Astrocyte of the spinal cord (primary cell): ENCODE measurements around the gene SHANK3.
"Not testable (repeated sequence)": the region's sequence is repeated elsewhere in the genome, so short reads cannot be mapped to it uniquely, and the experiment has no call there.

Experiments
- DNase-seq: peaks from one replicate; pipeline ENCODE4 v3.0.0; 2011; ENCODE audit warnings: low read depth, low spot score
- H3K4me3 ChIP-seq: 2 replicates; pipeline ENCODE4 v1.5.1; 2011; ENCODE audit warnings: low read depth, mild to moderate bottlenecking, low read length, moderate library complexity
- in situ Hi-C: cut with HindIII; loops from 2 replicates; pipeline ENCODE4 v1.10.0; 2017; ENCODE audit warnings: low sequenced_read_pairs
- TF ChIP-seq, protein P1 (sequence below): IDR thresholded peaks from 2 replicates; pipeline ENCODE4 v1.5.1; 2012; ENCODE audit warnings: low read depth, mild to moderate bottlenecking, low read length, inconsistent platforms

The SHANK3 gene

DNA sequence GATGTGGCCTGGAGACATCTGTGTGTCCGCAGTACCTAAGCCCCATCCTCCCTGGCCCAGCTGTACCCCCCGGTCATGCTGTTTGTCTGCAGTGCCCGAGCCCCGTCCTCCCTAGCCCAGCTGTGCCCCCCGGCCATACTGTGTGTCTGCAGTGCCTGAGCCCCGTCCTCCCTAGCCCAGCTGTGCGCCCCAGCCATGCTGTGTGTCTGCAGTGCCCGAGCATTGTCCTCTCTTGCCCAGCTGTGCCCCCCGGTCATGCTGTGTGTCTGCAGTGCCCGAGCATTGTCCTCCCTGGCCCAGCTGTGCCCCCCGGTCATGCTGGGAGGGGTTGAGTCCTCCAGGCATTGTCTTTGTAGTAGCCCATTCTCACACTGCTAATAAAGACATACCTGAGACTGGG, 37.0 kb upstream of the SHANK3 start:
- no peak for DNase-seq
- in situ Hi-C loops: no loop called here
- no peak overlapping the region for H3K4me3 ChIP-seq
- TF ChIP-seq, protein P1, sequence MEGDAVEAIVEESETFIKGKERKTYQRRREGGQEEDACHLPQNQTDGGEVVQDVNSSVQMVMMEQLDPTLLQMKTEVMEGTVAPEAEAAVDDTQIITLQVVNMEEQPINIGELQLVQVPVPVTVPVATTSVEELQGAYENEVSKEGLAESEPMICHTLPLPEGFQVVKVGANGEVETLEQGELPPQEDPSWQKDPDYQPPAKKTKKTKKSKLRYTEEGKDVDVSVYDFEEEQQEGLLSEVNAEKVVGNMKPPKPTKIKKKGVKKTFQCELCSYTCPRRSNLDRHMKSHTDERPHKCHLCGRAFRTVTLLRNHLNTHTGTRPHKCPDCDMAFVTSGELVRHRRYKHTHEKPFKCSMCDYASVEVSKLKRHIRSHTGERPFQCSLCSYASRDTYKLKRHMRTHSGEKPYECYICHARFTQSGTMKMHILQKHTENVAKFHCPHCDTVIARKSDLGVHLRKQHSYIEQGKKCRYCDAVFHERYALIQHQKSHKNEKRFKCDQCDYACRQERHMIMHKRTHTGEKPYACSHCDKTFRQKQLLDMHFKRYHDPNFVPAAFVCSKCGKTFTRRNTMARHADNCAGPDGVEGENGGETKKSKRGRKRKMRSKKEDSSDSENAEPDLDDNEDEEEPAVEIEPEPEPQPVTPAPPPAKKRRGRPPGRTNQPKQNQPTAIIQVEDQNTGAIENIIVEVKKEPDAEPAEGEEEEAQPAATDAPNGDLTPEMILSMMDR: no peak

DNA sequence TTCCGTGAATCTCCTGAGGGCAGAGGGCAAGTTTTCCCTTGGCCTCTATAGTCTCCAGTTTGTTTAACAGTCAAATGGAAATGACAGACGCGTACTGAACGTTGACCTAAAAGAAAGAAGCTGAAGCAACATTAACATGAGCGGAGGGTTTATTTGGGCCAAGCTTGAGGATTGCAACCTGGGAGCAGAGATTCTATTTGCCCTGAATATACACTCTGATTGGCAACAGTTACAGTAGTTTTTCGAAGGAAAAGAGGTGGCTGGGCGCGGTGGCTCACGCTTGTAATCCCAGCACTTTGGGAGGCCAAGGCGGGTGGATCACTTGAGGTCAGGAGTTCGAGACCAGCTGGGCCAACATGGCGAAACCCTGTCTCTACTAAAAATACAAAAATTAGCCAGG, 32.3 kb upstream of the SHANK3 start:
- H3K4me3 ChIP-seq, in situ Hi-C loops, DNase-seq: not testable (repeated sequence)

DNA sequence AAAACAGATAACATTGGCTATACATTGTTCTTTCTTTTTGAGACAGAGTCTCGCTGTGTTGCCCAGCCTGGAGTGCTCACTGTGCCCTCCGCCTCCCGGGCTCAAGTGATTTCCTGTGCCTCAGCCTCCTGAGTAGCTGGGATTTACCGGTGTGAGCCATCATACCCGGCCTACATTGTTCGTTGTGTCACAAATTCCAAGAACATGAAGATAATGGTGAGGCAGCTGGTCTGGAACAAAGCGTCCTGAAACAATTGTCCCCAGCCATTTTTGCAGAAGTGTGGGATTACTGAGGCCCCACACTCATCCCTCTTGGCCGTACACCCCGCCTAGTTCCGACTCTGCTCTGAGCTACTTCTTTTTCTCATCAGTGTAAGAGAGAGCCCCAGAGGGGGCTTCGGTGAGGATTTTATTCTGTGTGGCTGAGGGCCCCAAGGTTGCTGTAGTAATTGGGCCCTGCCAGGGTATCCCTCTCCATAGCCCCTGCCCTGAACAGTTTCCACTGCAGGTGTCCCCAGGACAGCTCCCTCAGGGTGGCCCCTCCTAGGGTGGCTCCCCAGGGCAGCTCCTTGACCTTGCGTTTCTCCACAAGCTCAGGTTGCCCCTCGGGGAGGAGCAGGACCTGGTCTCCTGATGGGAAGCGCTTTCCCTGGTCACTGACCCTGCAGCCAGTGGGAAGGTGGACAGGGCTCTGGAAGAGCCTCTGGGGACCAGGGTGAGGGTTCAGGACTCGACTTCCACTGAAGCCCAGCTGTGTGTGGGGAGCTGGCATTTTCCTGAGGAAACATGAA, 31.6 kb upstream of the SHANK3 start:
- H3K4me3 ChIP-seq: no peak overlapping the region
- in situ Hi-C loops: no loop called here
- DNase-seq: no peak
- TF ChIP-seq, protein P1: no peak

DNA sequence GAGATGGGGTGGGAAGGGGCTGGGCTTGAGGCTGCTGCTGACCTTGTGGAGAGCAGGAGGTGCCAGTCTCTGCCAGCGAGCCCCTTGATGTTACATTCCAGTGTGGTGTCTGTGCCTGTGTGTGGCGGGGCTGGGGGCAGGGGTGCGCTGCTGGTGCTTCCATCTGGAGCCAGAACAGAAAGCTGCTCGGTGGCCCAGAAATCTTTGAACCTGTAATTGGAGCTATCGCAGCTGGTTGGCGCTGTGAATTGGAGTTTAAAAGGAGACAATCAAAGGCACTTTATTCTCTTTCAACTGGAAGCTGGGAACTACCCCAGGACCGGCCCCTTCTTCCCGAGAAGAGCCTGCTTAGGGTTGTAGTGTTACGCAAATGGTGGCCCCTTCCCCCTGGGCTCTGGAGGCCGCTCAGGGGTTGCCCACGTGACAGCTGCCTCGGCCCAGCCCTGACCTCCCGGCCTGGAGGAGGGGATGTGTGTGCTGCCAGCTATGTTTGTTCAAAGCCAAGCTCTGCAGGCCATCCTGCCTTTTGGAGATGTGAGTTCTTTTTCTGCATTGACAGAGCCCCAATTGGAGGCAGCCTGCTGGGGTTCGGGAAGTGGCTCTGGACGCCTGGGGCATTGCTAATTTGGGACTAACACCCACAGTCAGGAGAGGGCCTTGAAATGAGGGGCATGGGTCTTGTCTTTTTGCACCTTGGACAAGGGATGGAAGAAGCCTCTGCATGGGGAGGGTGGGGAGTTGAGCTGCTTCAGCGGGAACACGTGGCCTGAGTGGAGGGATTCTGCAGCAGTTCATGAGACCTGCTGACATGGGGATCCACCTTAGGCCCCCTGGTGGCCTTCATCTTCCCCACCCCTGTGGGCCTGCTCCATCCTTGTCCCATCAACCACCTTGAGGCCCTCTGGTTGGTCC, 30.7 kb upstream of the SHANK3 start:
- in situ Hi-C loops: no loop called here
- peak; percentile 34 for DNase-seq
- no peak overlapping the region for H3K4me3 ChIP-seq
- TF ChIP-seq, protein P1: peak; percentile 52

DNA sequence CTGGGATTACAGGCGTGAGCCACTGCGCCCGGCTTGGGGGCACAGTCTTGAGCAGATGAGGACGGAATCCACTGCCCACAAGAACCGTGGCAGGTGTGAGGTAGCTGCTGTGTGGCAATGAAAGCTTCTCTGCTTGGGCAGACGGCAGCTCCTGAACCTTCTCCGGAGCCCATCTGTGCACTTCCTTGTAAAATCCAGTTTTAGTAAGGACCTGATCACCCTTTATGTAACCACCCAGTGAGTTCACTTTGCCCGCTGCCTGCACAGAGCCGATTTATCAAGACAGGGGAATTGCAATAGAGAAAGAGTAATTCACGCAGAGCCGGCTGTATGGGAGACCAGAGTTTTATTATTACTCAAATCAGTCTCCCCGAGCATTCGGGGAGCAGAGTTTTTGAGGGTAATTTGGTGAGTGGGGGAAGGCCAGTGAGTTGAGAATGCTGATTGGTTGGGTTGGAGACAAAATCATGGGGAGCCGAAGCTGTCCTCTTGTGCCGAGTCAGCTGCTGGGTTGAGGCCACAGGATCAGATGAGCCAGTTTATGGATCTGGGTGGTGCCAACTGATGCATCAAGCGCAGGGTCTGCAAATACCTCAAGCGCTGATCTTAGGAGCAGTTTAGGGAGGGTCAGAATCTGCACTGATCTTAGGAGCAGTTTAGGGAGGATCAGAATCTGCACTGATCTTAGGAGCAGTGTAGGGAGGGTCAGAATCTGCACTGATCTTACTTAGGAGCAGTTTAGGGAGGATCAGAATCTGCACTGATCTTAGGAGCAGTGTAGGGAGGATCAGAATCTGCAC, 29.4 kb upstream of the SHANK3 start:
- DNase-seq, H3K4me3 ChIP-seq, in situ Hi-C loops: not testable (repeated sequence)

DNA sequence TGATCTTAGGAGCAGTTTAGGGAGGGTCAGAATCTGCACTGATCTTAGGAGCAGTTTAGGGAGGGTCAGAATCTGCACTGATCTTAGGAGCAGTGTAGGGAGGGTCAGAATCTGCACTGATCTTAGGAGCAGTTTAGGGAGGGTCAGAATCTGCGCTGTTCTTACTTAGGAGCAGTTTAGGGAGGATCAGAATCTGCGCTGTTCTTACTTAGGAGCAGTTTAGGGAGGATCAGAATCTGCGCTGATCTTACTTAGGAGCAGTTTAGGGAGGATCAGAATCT, 28.9 kb upstream of the SHANK3 start:
- H3K4me3 ChIP-seq, in situ Hi-C loops, DNase-seq: not testable (repeated sequence)

DNA sequence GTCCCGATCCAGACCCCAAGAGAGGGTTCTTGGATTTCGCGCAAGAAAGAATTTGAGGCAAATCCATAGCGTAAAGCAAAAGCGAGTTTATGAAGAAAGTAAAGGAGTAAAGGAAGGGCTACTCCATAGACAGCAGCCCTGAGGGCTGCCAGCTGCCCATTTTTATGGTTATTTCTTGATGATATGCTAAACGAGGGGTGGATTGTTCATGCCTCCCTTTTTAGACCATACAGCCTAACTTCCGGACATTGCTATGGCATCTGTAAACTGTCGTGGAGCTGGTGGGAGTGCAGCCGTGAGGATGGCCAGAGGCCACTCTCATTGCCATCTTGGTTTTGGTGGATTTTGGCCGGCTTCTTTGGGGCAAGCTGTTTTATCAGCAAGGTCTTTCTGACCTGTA, 19.4 kb upstream of the SHANK3 start:
- no peak for DNase-seq
- TF ChIP-seq, protein P1: no peak
- H3K4me3 ChIP-seq: no peak overlapping the region
- in situ Hi-C loops: no loop called here

DNA sequence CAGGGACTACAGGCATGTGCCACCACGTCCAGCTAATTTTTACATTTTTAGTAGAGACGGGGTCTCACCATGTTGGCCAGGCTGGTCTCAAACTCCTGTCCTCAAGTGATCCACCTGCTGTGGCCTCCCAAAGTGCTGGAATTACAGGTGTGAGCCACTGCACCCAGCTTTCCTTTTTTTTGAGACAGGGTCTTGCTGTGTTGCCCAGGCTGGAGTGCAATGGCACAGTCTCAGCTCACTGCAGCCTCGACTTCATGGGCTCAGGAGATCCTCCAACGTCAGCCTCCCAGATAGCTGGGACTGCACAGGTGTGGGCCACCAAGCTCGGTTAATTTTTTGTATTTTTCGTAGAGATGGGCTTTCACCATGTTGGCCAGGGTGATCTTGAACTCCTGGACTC, 18.0 kb upstream of the SHANK3 start:
- H3K4me3 ChIP-seq, in situ Hi-C loops, DNase-seq: not testable (repeated sequence)
